Subcutaneous abdominal adipose tissue (tissue), 5 donors: ENCODE measurements around the gene E2F7.

ENCODE experiments used
- H3K27ac ChIP-seq: one replicate; pipeline ENCODE4 v1.7.0; 2013; ENCODE audit warnings: low read depth, mild to moderate bottlenecking, inconsistent platforms, low read length, moderate library complexity
- H3K27me3 ChIP-seq, 5 donors: one replicate each; pipeline ENCODE4 v1.7.0; 2013; ENCODE audit warnings: low read length in 5 of 5, inconsistent platforms in 1 of 5; ENCODE audit not compliant: control insufficient read depth in 5 of 5, insufficient read depth in 4 of 5
- H3K36me3 ChIP-seq, 5 donors: one replicate each; pipeline ENCODE4 v1.7.0; 2013; ENCODE audit warnings: low read length in 5 of 5; ENCODE audit not compliant: control insufficient read depth in 5 of 5, insufficient read depth in 5 of 5
- H3K4me1 ChIP-seq, 5 donors: one replicate each; pipeline ENCODE4 v1.7.0; 2013; ENCODE audit warnings: low read length in 5 of 5, mild to moderate bottlenecking in 3 of 5, moderate library complexity in 1 of 5; ENCODE audit not compliant: control insufficient read depth in 5 of 5, insufficient read depth in 5 of 5
- H3K4me3 ChIP-seq, 5 donors: one replicate each; pipeline ENCODE4 v1.7.0; 2013; ENCODE audit warnings: low read length in 5 of 5, low read depth in 1 of 5
- H3K9ac ChIP-seq, 5 donors: one replicate each; pipeline ENCODE4 v1.7.0; 2013; ENCODE audit warnings: low read length in 5 of 5, mild to moderate bottlenecking in 4 of 5, moderate library complexity in 3 of 5
- H3K9me3 ChIP-seq, 5 donors: one replicate each; pipeline ENCODE4 v1.7.0; 2013; ENCODE audit warnings: low read length in 5 of 5; ENCODE audit not compliant: control insufficient read depth in 5 of 5
- donor health status: healthy.
- donor health status: healthy.
- donor health status: healthy.
- donor health status: healthy.
- donor health status: healthy.

Gene E2F7

DNA sequence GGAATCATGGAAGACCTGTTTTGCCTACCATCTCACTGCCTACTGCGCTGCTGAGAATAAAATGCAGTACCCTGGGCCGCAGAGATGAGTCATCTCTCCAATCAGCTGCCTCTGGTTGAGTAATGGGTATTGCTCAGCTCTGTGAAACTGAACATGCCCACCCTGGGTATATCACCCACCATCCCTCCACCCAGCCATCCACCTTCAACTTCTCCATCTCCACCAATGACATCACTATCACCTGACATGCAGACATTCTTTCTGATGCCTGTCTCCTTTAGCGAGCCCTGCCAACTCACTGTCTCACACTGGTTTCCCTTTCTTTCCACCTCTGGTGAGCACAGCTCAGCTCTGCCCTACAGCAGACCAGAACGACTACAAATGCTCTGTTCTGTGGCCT lies 33.6 kb downstream of the E2F7 start:
- no peak overlapping the region for H3K4me3 ChIP-seq
- no peaks in the 10 kb centered on the region for H3K36me3 ChIP-seq
- no peak overlapping the region for H3K9ac ChIP-seq
- H3K4me1 ChIP-seq, result no peaks in the 10 kb centered on the region
- H3K27ac ChIP-seq, result no peak overlapping the region
- no peaks in the 10 kb centered on the region for H3K27me3 ChIP-seq
- no peaks in the 10 kb centered on the region for H3K9me3 ChIP-seq

DNA sequence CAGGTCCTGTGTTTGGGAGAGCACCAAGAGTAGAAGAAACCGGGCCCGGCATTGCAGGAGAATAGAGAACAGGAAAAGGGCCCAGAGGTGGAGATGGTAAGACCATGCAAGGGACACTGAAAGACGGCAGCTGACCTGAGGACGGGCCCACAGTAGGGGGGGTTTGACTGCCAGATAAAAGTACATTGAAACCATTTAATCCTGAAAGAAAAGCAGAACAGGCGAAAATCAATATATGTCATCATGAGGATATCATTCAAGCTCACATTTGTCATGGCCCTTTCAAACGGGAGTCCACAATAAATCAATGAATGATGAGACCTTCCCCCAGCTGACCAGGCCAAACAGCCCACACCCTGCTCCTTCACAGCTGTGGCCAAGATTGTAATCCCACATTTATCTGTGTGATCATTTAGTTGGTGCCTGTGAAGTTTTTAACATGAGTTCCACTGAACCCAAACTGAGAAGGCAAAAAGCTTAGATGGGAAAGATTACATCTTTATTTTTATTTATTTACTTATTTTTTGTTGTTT lies 39.5 kb downstream of the E2F7 start:
- no peaks in the 10 kb centered on the region for H3K9me3 ChIP-seq
- no peaks in the 10 kb centered on the region for H3K27me3 ChIP-seq
- no peak overlapping the region for H3K4me3 ChIP-seq
- H3K4me1 ChIP-seq, result no peaks in the 10 kb centered on the region
- no peaks in the 10 kb centered on the region for H3K36me3 ChIP-seq
- H3K9ac ChIP-seq, result no peak overlapping the region
- no peak overlapping the region for H3K27ac ChIP-seq

- H3K36me3 ChIP-seq, result no peaks in the 10 kb centered on the region
- H3K27ac ChIP-seq, result no peak overlapping the region
- H3K4me1 ChIP-seq, result no peaks in the 10 kb centered on the region
- H3K27me3 ChIP-seq, result no peaks in the 10 kb centered on the region
- H3K4me3 ChIP-seq, result no peak overlapping the region
- H3K9ac ChIP-seq, result no peak overlapping the region
- no peaks in the 10 kb centered on the region for H3K9me3 ChIP-seq
These were observed 41.9 kb downstream of the E2F7 start for GRCh38 chr12:77023501-77023900.

GRCh38 chr12:77019920-77020319 lies 45.4 kb downstream of the E2F7 start:
- Histone ChIP-seq H3K4me1 (no peaks in the 10 kb centered on the region), H3K4me3 (no peak overlapping the region), H3K36me3 (no peaks in the 10 kb centered on the region), H3K27ac (no peak overlapping the region), H3K9me3 (peaks cover 0 to 4% (median 0%) of the 10 kb centered on the region in 5 donors), H3K9ac (no peak overlapping the region), H3K27me3 (no peaks in the 10 kb centered on the region)

DNA sequence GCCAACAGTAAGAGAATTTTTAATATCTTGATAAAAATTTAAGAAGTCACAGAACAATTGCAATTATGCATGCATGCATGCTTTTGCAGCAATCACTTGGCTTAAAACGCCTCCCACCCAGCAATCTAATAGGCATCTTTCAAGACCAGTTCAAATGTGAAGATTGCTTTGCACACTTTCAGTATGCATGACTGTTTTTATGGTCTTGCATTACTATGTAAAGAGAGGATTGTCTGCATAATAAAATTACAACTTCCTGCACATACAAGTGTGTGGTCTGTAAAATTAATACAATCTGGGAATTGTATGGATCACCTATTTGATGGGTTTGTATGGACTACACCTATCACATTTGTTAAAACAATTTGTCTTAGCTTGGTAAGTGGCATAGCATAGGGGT lies 48.8 kb downstream of the E2F7 start:
- H3K4me1 ChIP-seq, result peaks cover 0 to 2% (median 0%) of the 10 kb centered on the region in 5 donors
- H3K4me3 ChIP-seq, result no peak overlapping the region
- H3K27ac ChIP-seq, result no peak overlapping the region
- H3K36me3 ChIP-seq, result no peaks in the 10 kb centered on the region
- H3K9me3 ChIP-seq, result peaks cover 0 to 4% (median 0%) of the 10 kb centered on the region in 5 donors
- no peaks in the 10 kb centered on the region for H3K27me3 ChIP-seq
- H3K9ac ChIP-seq, result no peak overlapping the region

- Histone ChIP-seq H3K4me3 (no peak overlapping the region), H3K36me3 (no peaks in the 10 kb centered on the region), H3K9ac (no peak overlapping the region), H3K9me3 (peaks cover 0 to 4% (median 0%) of the 10 kb centered on the region in 5 donors), H3K27me3 (no peaks in the 10 kb centered on the region), H3K27ac (no peak overlapping the region), H3K4me1 (peaks cover 0 to 8% (median 4%) of the 10 kb centered on the region in 5 donors)
These were observed 52.3 kb downstream of the E2F7 start for GRCh38 chr12:77013091-77013490.

GRCh38 chr12:77010691-77011548 lies 54.4 kb downstream of the E2F7 start:
- peaks cover 0 to 8% (median 4%) of the 10 kb centered on the region in 5 donors for H3K4me1 ChIP-seq
- H3K36me3 ChIP-seq, result no peaks in the 10 kb centered on the region
- H3K9me3 ChIP-seq, result no peaks in the 10 kb centered on the region
- H3K27me3 ChIP-seq, result no peaks in the 10 kb centered on the region
- no peak overlapping the region for H3K9ac ChIP-seq
- H3K4me3 ChIP-seq, result peak overlapping the region in 1 of 5 donors; percentile 29
- no peak overlapping the region for H3K27ac ChIP-seq

DNA sequence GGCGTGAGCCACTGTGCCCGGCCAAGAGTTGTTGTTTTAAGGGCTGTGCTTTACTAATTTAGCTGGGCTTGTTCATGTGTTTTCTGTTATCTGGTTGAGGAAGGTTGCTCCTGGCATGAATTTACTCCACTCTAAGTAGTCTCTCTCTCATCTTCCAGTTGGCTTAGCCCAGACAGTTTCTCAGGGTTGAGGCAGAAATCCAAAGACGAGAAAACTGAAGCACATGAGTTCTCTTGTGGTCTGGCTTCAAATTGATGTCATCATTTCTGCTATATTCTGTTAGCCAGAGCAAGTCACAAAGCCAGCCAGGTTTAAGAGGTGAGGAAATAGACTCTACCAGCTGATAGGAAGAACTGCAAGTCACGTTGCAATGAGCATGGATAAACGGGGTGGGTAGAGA lies 57.9 kb downstream of the E2F7 start:
- Histone ChIP-seq H3K27me3 (no peaks in the 10 kb centered on the region), H3K4me1 (peaks cover 0 to 6% (median 4%) of the 10 kb centered on the region in 5 donors)

DNA sequence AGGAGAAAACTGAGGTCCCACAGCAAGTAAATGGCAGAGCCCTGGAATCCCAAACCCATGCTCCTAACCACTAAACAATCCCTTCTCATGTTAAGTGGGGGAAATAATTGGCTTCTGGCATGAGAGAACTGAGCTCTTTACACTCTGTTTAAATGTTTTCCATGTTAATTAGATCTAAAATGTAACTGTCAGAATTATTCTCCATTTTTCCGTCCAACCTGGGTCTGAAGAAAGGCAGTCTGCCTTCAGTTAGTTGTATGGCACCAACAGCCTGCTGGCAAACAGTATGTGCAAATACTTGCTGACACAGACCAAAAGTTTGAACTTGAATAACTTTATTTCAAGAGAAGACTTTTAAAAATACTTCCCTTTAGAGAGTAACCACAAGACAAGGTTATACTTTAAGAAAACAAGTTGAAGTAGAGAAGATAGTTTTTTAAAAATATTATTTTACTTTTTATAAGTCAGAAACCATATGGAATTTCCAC lies 59.7 kb downstream of the E2F7 start:
- H3K4me1 ChIP-seq, result peaks cover 0 to 4% (median 2%) of the 10 kb centered on the region in 5 donors
- no peaks in the 10 kb centered on the region for H3K27me3 ChIP-seq
- H3K4me3 ChIP-seq, result no peak overlapping the region
- H3K27ac ChIP-seq, result no peak overlapping the region
- no peak overlapping the region for H3K9ac ChIP-seq
- no peaks in the 10 kb centered on the region for H3K9me3 ChIP-seq
- no peaks in the 10 kb centered on the region for H3K36me3 ChIP-seq

More for the DNA sequence above, 57.9 kb downstream of the E2F7 start:
- H3K27ac ChIP-seq, result no peak overlapping the region
- no peak overlapping the region for H3K9ac ChIP-seq
- no peaks in the 10 kb centered on the region for H3K9me3 ChIP-seq
- H3K36me3 ChIP-seq, result no peaks in the 10 kb centered on the region
- no peak overlapping the region for H3K4me3 ChIP-seq

- Histone ChIP-seq H3K36me3 (no peaks in the 10 kb centered on the region), H3K27ac (no peak overlapping the region), H3K27me3 (no peaks in the 10 kb centered on the region), H3K9ac (no peak overlapping the region), H3K4me1 (no peaks in the 10 kb centered on the region), H3K4me3 (no peak overlapping the region), H3K9me3 (no peaks in the 10 kb centered on the region)
These were observed 61.5 kb downstream of the E2F7 start for GRCh38 chr12:77003914-77004313.
